ENCODE measurements around the gene WNT7B. TPM values are rescaled to one million over a fixed set of nuclear protein-coding genes. Genes with fewer than 3 reads are reported as not detected.

Gene WNT7B
- total and polyA plus RNA-seq, 10 of the 15 experiments (the other 5 are each of a cell fraction or from before 2014, with no cell fraction given): 0.12 TPM; not detected in 9

- TF ChIP-seq PRDM15 (CRISPR knock-in tag; IDR thresholded peaks at IDR 0.05) (no peak), ETV6 (conservative IDR thresholded peaks at IDR 0.05 in 1 of 2, IDR thresholded peaks at IDR 0.05 in 1 of 2; ENCODE audit: borderline replicate concordance in 1 of 2, low read depth in 1 of 2) (no peak), E2F4 (IDR thresholded peaks at IDR 0.05; ENCODE audit: low read depth, low read length) (no peak), PAX5 (IDR thresholded peaks at IDR 0.05; ENCODE audit: borderline replicate concordance, low read depth, low read length) (no peak)
Measured at GRCh38 chr22:45904236-45904635, 72.7 kb downstream of the WNT7B start (continued).

- FAIRE-seq (no peak), ATAC-seq (no peak), DNase-seq (ENCODE audit: low read depth, low spot score) (no peak)
- H3K4me2 ChIP-seq (ENCODE audit: control insufficient read depth, insufficient read depth): no peak overlapping the region
- H3K9me3 ChIP-seq (replicated peaks; ENCODE audit: control insufficient read depth, insufficient read depth, low read length): no peaks in the 10 kb centered on the region
- intact Hi-C loops (cut with micrococcal nuclease; ENCODE audit: unreplicated experiment) (no loop called here), in situ Hi-C loops (cut with MboI) (no loop called here)
- no TSS peak for BruUV-seq (replicated peaks)
- no peak overlapping the region for H3K4me3 ChIP-seq
- H2AFZ ChIP-seq (ENCODE audit: control insufficient read depth, low read depth, low read length): no peak overlapping the region
- H4K20me1 ChIP-seq (ENCODE audit: control insufficient read depth, insufficient read depth): peaks cover 3% of the 10 kb centered on the region; the same call in 1 of the 2 replicates
- H3K36me3 ChIP-seq (ENCODE audit: control insufficient read depth in 2 of 2, insufficient read depth in 2 of 2, low read length in 1 of 2): no peaks in the 10 kb centered on the region
- SMC1A ChIA-PET (ENCODE audit: uncharacterized antibody, unreplicated experiment): no interaction called here
- H3K27ac ChIP-seq (ENCODE audit: control insufficient read depth, insufficient read depth): no peak overlapping the region
- 6% methylated on average over 25 of the region's 28 CpGs for WGBS (ENCODE audit: insufficient coverage, insufficient replicate concordance, low lambda C conversion rate, missing lambda C conversion rate)
- POLR2A ChIA-PET: no interaction called here
- no peaks in the 10 kb centered on the region for H3K79me2 ChIP-seq (ENCODE audit: control insufficient read depth, insufficient read depth, low read length)
- no peaks in the 10 kb centered on the region for H3K27me3 ChIP-seq (replicated peaks in 1 of 2; ENCODE audit: control insufficient read depth in 2 of 2, insufficient read depth in 2 of 2, low read length in 1 of 2)
- H3K4me1 ChIP-seq (ENCODE audit: control insufficient read depth, insufficient read depth, low read length): no peaks in the 10 kb centered on the region
- H3K9ac ChIP-seq (ENCODE audit: control insufficient read depth, insufficient read depth, low read length): no peak overlapping the region
- RAD21 ChIA-PET (ENCODE audit: unreplicated experiment): no interaction called here
- CTCF ChIA-PET: no interaction called here
- TF ChIP-seq EP300 (IDR thresholded peaks at IDR 0.05; ENCODE audit: borderline replicate concordance in 1 of 2, control insufficient read depth in 1 of 2, low read depth in 2 of 2, low read length in 2 of 2): no peak
- TF ChIP-seq PML (IDR thresholded peaks at IDR 0.05; ENCODE audit: low read length): no peak
- TF ChIP-seq E2F4 (IDR thresholded peaks at IDR 0.05; ENCODE audit: low read depth, low read length): no peak
- no peak for TF ChIP-seq MYB (IDR thresholded peaks at IDR 0.05; ENCODE audit: borderline replicate concordance, low read depth, low read length)
- TF ChIP-seq, protein P1, sequence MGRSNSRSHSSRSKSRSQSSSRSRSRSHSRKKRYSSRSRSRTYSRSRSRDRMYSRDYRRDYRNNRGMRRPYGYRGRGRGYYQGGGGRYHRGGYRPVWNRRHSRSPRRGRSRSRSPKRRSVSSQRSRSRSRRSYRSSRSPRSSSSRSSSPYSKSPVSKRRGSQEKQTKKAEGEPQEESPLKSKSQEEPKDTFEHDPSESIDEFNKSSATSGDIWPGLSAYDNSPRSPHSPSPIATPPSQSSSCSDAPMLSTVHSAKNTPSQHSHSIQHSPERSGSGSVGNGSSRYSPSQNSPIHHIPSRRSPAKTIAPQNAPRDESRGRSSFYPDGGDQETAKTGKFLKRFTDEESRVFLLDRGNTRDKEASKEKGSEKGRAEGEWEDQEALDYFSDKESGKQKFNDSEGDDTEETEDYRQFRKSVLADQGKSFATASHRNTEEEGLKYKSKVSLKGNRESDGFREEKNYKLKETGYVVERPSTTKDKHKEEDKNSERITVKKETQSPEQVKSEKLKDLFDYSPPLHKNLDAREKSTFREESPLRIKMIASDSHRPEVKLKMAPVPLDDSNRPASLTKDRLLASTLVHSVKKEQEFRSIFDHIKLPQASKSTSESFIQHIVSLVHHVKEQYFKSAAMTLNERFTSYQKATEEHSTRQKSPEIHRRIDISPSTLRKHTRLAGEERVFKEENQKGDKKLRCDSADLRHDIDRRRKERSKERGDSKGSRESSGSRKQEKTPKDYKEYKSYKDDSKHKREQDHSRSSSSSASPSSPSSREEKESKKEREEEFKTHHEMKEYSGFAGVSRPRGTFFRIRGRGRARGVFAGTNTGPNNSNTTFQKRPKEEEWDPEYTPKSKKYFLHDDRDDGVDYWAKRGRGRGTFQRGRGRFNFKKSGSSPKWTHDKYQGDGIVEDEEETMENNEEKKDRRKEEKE (IDR thresholded peaks at IDR 0.05): no peak
- TF ChIP-seq NFYA (IDR thresholded peaks at IDR 0.05; ENCODE audit: borderline replicate concordance, low read depth, low read length): no peak
- no peak for TF ChIP-seq SMC3 (IDR thresholded peaks at IDR 0.05; ENCODE audit: borderline replicate concordance, low read length)
Measured at GRCh38 chr22:45903355-45904135, 73.4 kb downstream of the WNT7B start.
